Colonic mucosa (tissue), 4 donors: ENCODE measurements around the gene SKAP1. TPM values are rescaled to one million over a fixed set of nuclear protein-coding genes. Genes with fewer than 3 reads are reported as not detected.
A peak's percentile ranks its signal among the peaks of the same experiment; 100 is the strongest.

ENCODE experiments used
- DNase-seq: peaks from one replicate; pipeline ENCODE4 v3.0.0-alpha.2; 2020
- H3K27ac ChIP-seq: fragments of 200-600 bp; one replicate; pipeline ENCODE4 v1.8.0; 2021
- H3K27me3 ChIP-seq: fragments of 200-600 bp; one replicate; pipeline ENCODE4 v1.8.0; 2021
- H3K36me3 ChIP-seq: fragments of 200-600 bp; one replicate; pipeline ENCODE4 v1.8.0; 2021
- H3K4me1 ChIP-seq: fragments of 200-600 bp; one replicate; pipeline ENCODE4 v1.8.0; 2021; ENCODE audit warnings: mild to moderate bottlenecking
- H3K4me3 ChIP-seq: fragments of 200-600 bp; one replicate; pipeline ENCODE4 v1.8.0; 2021
- H3K9ac ChIP-seq, 2 donors: one replicate each; pipeline ENCODE4 v1.7.0; 2013; ENCODE audit warnings: control low read depth in 2 of 2, low read depth in 2 of 2, low read length in 2 of 2
- H3K9me3 ChIP-seq: fragments of 200-600 bp; one replicate; pipeline ENCODE4 v1.8.0; 2021
- intact Hi-C: fragments of 100-400 bp; cut with DNase I; formaldehyde crosslinking; loops from one replicate; pipeline ENCODE4 v1.14.1; 2022
- total RNA-seq, 2 donors: library from RNA; stranded (reverse); fragmentation: NEBNext Ultra II Directional in 1 of 2; extraction: Animal tissue kit (Norgen Biotek cat#: 25700) in 1 of 2; gene quantifications; one replicate each; pipeline ENCODE4 v1.2.1, GENCODE V29; 2021
- TF ChIP-seq, protein P1 (sequence below): fragments of 200-600 bp; IDR thresholded peaks from one replicate; pipeline ENCODE4 v1.8.0; 2022; ENCODE audit warnings: antibody characterized with exemption, mild to moderate bottlenecking
- donor health status: healthy.
- donor health status: DM: no; HTN: no; CAD: no.
- donor health status: DM: no; HTN: no; CAD: no.

SKAP1 gene
- total RNA-seq, 2 donors from 2014 or later, result 1.2 to 2.1 TPM

DNA sequence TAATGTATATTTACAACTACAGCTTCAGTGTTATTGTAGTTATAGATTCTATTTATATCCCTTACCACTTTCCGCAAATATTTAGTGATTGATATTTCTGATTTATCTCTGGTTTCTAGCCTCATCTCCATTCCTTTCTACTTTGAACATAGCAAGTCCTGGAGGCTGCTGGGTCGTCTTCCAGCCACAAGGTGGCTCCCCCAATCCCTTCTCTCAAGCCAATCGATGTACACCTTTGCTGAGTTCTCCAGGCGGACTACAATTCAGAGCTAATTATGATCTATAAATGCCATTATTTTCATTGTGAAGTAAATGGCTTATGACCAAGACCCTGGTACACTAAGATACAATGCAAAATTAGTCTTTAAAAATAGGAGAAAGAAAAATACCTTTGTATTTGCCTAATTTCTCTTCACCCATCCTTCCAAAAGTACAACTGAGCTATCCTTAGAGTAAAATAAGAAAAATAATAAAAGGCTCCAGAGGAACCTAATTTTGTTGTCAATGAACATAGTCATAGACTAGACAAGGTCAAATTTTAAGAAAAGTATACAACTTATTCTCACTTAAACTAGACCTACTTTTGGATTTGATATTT is 122.1 kb downstream of the SKAP1 start:
- H3K4me3 ChIP-seq, result no peak overlapping the region
- no peaks in the 10 kb centered on the region for H3K9me3 ChIP-seq
- H3K27me3 ChIP-seq, result no peaks in the 10 kb centered on the region
- H3K36me3 ChIP-seq, result no peaks in the 10 kb centered on the region
- TF ChIP-seq, protein P1, sequence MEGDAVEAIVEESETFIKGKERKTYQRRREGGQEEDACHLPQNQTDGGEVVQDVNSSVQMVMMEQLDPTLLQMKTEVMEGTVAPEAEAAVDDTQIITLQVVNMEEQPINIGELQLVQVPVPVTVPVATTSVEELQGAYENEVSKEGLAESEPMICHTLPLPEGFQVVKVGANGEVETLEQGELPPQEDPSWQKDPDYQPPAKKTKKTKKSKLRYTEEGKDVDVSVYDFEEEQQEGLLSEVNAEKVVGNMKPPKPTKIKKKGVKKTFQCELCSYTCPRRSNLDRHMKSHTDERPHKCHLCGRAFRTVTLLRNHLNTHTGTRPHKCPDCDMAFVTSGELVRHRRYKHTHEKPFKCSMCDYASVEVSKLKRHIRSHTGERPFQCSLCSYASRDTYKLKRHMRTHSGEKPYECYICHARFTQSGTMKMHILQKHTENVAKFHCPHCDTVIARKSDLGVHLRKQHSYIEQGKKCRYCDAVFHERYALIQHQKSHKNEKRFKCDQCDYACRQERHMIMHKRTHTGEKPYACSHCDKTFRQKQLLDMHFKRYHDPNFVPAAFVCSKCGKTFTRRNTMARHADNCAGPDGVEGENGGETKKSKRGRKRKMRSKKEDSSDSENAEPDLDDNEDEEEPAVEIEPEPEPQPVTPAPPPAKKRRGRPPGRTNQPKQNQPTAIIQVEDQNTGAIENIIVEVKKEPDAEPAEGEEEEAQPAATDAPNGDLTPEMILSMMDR, result peak; percentile 75
- DNase-seq, result peak; percentile 53
- H3K9ac ChIP-seq, result no peak overlapping the region
- H3K27ac ChIP-seq, result no peak overlapping the region
- H3K4me1 ChIP-seq, result no peaks in the 10 kb centered on the region
- intact Hi-C loops, result no loop called here

DNA sequence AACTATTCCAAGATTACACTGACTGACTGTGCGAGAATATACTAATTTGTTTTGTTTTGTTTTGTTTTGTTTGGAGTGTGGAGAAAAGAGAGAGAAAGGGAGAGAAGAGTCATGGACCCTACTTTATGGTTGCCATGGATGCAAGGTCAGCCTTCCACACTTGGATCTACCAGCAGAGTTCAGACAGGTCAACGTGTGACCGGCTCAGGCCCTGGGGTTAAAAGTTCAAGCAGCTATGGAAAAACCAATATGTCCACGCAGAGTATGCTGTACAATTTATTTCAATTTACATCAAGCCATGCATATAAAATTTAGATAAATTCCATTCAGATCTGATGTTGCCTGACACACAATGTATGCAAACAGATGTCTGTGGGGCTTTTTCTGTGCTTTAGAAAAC is 122.8 kb downstream of the SKAP1 start:
- no peak for DNase-seq
- TF ChIP-seq, protein P1, result no peak
- Histone ChIP-seq H3K36me3 (no peaks in the 10 kb centered on the region), H3K27me3 (no peaks in the 10 kb centered on the region), H3K4me3 (no peak overlapping the region), H3K9ac (no peak overlapping the region), H3K4me1 (no peaks in the 10 kb centered on the region), H3K27ac (no peak overlapping the region), H3K9me3 (no peaks in the 10 kb centered on the region)
- intact Hi-C loops, result no loop called here

GRCh38 chr17:48301002-48301401 is 129.0 kb downstream of the SKAP1 start:
- Histone ChIP-seq H3K36me3 (no peaks in the 10 kb centered on the region), H3K9me3 (no peaks in the 10 kb centered on the region), H3K27me3 (no peaks in the 10 kb centered on the region), H3K9ac (no peak overlapping the region), H3K4me3 (no peak overlapping the region), H3K27ac (no peak overlapping the region), H3K4me1 (no peaks in the 10 kb centered on the region)
- DNase-seq, result no peak
- TF ChIP-seq, protein P1, result no peak
- intact Hi-C loops, result no loop called here

DNA sequence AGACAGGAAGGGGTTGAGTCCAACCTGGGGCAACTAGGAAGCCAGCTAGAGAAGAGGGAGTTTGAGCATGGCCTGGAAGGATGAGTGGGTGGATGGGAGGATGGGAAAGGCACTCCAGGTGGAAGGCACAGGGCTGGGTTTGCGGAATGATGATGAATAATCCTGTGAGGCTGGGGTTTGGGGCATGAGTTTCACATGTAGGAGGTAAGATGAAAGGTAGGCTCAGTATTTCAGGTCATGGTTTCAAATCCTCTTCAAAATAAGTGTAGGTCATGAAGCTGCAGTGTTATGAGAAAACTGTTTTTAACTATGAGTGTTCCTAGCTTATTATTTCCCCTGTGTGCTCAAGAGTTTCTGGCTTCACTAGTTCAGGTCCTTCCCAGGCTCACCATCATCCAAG is 130.3 kb downstream of the SKAP1 start:
- DNase-seq, result no peak
- H3K27me3 ChIP-seq, result no peaks in the 10 kb centered on the region
- intact Hi-C loops, result loop anchor here (10.0 kb wide), 1 partner anchor 65 kb away; no protein-coding TSS in a partner anchor
- H3K9me3 ChIP-seq, result no peaks in the 10 kb centered on the region
- no peak overlapping the region for H3K27ac ChIP-seq
- TF ChIP-seq, protein P1, result no peak
- H3K4me1 ChIP-seq, result no peaks in the 10 kb centered on the region
- no peaks in the 10 kb centered on the region for H3K36me3 ChIP-seq
- H3K9ac ChIP-seq, result no peak overlapping the region
- no peak overlapping the region for H3K4me3 ChIP-seq

GRCh38 chr17:48297825-48298224 is 132.2 kb downstream of the SKAP1 start:
- no peaks in the 10 kb centered on the region for H3K4me1 ChIP-seq
- no peaks in the 10 kb centered on the region for H3K27me3 ChIP-seq
- no peaks in the 10 kb centered on the region for H3K36me3 ChIP-seq
- intact Hi-C loops, result loop anchor here (10.0 kb wide), 1 partner anchor 63 kb away; no protein-coding TSS in a partner anchor
- peak overlapping the region; percentile 7 for H3K27ac ChIP-seq
- H3K4me3 ChIP-seq, result no peak overlapping the region
- DNase-seq, result peak; percentile 46
- TF ChIP-seq, protein P1, result no peak
- no peak overlapping the region for H3K9ac ChIP-seq
- H3K9me3 ChIP-seq, result no peaks in the 10 kb centered on the region
